HFFc6 (cell line): ENCODE measurements around the gene PHKG2. TPM values are rescaled to one million over a fixed set of nuclear protein-coding genes. Genes with fewer than 3 reads are reported as not detected.

Experiments used
- DNase-seq: peaks from one replicate; pipeline ENCODE4 v3.0.0-alpha.2; 2018
- H3K27ac Mint-ChIP-seq: 2 replicates; pipeline ENCODE4 v1.8.0; 2020; ENCODE audit warnings: mild to moderate bottlenecking, mixed read lengths
- H3K27me3 Mint-ChIP-seq: 2 replicates; pipeline ENCODE4 v1.8.0; 2021; ENCODE audit warnings: mild to moderate bottlenecking, moderate library complexity, mixed read lengths; ENCODE audit not compliant: insufficient read depth
- H3K36me3 Mint-ChIP-seq: 2 replicates; pipeline ENCODE4 v1.8.0; 2021; ENCODE audit warnings: low read depth, mixed read lengths
- H3K4me1 Mint-ChIP-seq: 2 replicates; pipeline ENCODE4 v1.8.0; 2020; ENCODE audit warnings: low read depth, mixed read lengths
- H3K4me3 Mint-ChIP-seq: 2 replicates; pipeline ENCODE4 v1.8.0; 2020; ENCODE audit warnings: mild to moderate bottlenecking, moderate library complexity, mixed read lengths
- H3K9me3 Mint-ChIP-seq: 2 replicates; pipeline ENCODE4 v1.8.0; 2020; ENCODE audit warnings: mild to moderate bottlenecking, mixed read lengths
- long read RNA-seq: library from polyadenylated mRNA; unstranded; transcript quantifications from one replicate; pipeline ENCODE4 v2.0.0, GENCODE V29; 2019
- total RNA-seq, 6 experiments: library from RNA; stranded (reverse); fragmentation: NEBNext Ultra II Directional; extraction: Animal tissue kit (Norgen Biotek cat#: 25700); gene quantifications; 2 replicates in 1 of 6; 3 replicates in 5 of 6; pipeline ENCODE4 v1.2.3, GENCODE V29; 2021
- TF ChIP-seq, protein P1 (sequence below): fragments of 200-600 bp; sonication (generic); IDR thresholded peaks from 2 replicates; pipeline ENCODE4 v1.5.0; 2021; ENCODE audit warnings: antibody characterized with exemption, mild to moderate bottlenecking

PHKG2 gene, protein sequence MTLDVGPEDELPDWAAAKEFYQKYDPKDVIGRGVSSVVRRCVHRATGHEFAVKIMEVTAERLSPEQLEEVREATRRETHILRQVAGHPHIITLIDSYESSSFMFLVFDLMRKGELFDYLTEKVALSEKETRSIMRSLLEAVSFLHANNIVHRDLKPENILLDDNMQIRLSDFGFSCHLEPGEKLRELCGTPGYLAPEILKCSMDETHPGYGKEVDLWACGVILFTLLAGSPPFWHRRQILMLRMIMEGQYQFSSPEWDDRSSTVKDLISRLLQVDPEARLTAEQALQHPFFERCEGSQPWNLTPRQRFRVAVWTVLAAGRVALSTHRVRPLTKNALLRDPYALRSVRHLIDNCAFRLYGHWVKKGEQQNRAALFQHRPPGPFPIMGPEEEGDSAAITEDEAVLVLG
- total RNA-seq: 10 to 100 TPM; 26.6 to 31.0 (median 27.7) TPM
- long read RNA-seq, full-length matches to known transcripts: 34 of 47 reads
- long read RNA-seq, partial matches to known transcripts: 2 of 47 reads
- long read RNA-seq, other reads (novel, unspliced or antisense): 11 of 47 reads

GRCh38 chr16:30747799-30748633 is at the start of gene PHKG2:
PHKG2 (plus strand) TSS chr16:30748425; CDS start chr16:30748821, 396 bp downstream.
- peaks cover 5% of the 10 kb centered on the region for H3K27me3 Mint-ChIP-seq
- peak within 1 kb of the TSS; percentile 97 for H3K4me3 Mint-ChIP-seq
- TF ChIP-seq, protein P1, sequence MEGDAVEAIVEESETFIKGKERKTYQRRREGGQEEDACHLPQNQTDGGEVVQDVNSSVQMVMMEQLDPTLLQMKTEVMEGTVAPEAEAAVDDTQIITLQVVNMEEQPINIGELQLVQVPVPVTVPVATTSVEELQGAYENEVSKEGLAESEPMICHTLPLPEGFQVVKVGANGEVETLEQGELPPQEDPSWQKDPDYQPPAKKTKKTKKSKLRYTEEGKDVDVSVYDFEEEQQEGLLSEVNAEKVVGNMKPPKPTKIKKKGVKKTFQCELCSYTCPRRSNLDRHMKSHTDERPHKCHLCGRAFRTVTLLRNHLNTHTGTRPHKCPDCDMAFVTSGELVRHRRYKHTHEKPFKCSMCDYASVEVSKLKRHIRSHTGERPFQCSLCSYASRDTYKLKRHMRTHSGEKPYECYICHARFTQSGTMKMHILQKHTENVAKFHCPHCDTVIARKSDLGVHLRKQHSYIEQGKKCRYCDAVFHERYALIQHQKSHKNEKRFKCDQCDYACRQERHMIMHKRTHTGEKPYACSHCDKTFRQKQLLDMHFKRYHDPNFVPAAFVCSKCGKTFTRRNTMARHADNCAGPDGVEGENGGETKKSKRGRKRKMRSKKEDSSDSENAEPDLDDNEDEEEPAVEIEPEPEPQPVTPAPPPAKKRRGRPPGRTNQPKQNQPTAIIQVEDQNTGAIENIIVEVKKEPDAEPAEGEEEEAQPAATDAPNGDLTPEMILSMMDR: no peak
- peak; percentile 98 for DNase-seq
- peaks cover 25% of the 10 kb centered on the region for H3K36me3 Mint-ChIP-seq
- H3K9me3 Mint-ChIP-seq: no peaks in the 10 kb centered on the region
- peak within 1 kb of the TSS; percentile 89 for H3K27ac Mint-ChIP-seq
- peaks cover 32% of the 10 kb centered on the region for H3K4me1 Mint-ChIP-seq

DNA sequence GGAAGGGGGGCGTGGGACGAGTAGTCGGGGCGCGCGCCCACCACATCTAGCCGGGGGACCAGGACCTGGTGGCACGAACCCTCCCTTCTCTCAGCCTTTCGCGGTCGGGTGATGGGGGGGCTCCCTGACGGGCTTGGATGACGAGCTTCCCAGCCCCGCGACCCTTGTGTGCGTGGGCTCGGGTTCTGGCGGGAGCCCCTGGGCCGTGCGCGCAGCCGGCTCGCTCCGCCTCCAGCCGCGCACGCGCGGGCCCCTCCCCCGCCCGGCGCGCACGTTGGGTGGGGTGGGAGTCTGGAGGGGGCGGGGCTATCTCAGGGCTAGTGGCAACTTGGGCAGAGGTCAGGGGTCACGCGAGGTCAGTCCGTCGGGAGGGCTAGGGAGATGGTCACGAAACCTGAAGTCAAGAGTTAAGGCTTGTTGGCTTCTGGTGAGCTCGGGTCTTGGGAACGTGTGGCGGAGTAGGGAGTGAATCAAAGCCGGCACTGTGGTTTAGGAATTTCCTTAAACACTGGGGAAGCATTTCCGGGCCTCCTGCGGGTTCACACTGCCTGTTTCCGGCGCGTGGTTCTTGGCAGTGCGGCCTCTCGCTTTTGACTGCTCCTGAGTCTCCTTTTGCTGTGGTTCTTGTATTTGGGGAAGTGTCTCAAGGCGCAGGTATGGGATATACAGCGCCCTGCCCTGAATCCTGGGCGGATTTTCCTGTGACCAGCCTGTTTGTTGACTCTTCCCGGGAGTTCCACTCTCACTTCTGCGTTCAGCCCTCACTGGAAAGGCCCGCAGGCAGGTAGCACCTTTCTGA is 49.2 kb upstream of the PHKG2 start, which contains the start of gene SRCAP:
SRCAP (plus strand) TSS at position 356 of the 799 bp plus-strand sequence. CDS start 1,654 bp downstream, outside the sequence.
- Mint-ChIP-seq H3K27me3 (peaks cover 2% of the 10 kb centered on the region), H3K27ac (peak within 1 kb of the TSS; percentile 100), H3K4me1 (peaks cover 34% of the 10 kb centered on the region), H3K4me3 (peak within 1 kb of the TSS; percentile 97), H3K9me3 (no peaks in the 10 kb centered on the region), H3K36me3 (peaks cover 14% of the 10 kb centered on the region)
- TF ChIP-seq, protein P1: no peak
- peak; percentile 48 for DNase-seq

GRCh38 chr16:30699615-30700099 is 48.6 kb upstream of the PHKG2 start:
- Mint-ChIP-seq H3K36me3 (peaks cover 14% of the 10 kb centered on the region), H3K27ac (peak overlapping the region; percentile 100), H3K9me3 (no peaks in the 10 kb centered on the region), H3K4me1 (peaks cover 34% of the 10 kb centered on the region), H3K27me3 (peaks cover 2% of the 10 kb centered on the region), H3K4me3 (peak overlapping the region; percentile 97)
- TF ChIP-seq, protein P1: no peak
- DNase-seq: no peak

- H3K27me3 Mint-ChIP-seq: peaks cover 2% of the 10 kb centered on the region; the same call in 1 of the 2 replicates
- H3K4me1 Mint-ChIP-seq: peaks cover 27% of the 10 kb centered on the region
- peak overlapping the region; percentile 97 for H3K4me3 Mint-ChIP-seq
- peaks cover 14% of the 10 kb centered on the region for H3K36me3 Mint-ChIP-seq
- TF ChIP-seq, protein P1: no peak
- H3K9me3 Mint-ChIP-seq: no peaks in the 10 kb centered on the region
- no peak for DNase-seq
- peak overlapping the region; percentile 100; the same call in 1 of the 2 replicates for H3K27ac Mint-ChIP-seq
Observed at GRCh38 chr16:30700491-30700890, 47.7 kb upstream of the PHKG2 start.
